ENCODE results near the gene LRIG2.

GRCh38 chr1:113123737-113124136 is 50.7 kb downstream of the LRIG2 start:
- TF ChIP-seq ZNF766 (CRISPR knock-in tag; IDR thresholded peaks at IDR 0.05; ENCODE audit: borderline replicate concordance), result no peak
- TF ChIP-seq JDP2 (CRISPR knock-in tag; IDR thresholded peaks at IDR 0.05; ENCODE audit: borderline replicate concordance), result no peak
- TF ChIP-seq ZKSCAN1 (IDR thresholded peaks at IDR 0.05; ENCODE audit: low read length), result no peak
- no peak for TF ChIP-seq PLRG1 (conservative IDR thresholded peaks at IDR 0.05)
- no peak for TF ChIP-seq HMG20A (CRISPR knock-in tag; IDR thresholded peaks at IDR 0.05; ENCODE audit: borderline replicate concordance)
- TF ChIP-seq ZNF674 (CRISPR knock-in tag; IDR thresholded peaks at IDR 0.05; ENCODE audit: low read depth), result no peak
- TF ChIP-seq ZNF274 (CRISPR knock-in tag; IDR thresholded peaks at IDR 0.05), result no peak
- no peak for TF ChIP-seq NR3C1 (CRISPR knock-in tag; IDR thresholded peaks at IDR 0.05)
- no peak for TF ChIP-seq POLR2A (IDR thresholded peaks at IDR 0.05; ENCODE audit: insufficient read depth in 1 of 2, low read depth in 2 of 2, low read length in 2 of 2)
- TF ChIP-seq, protein P1, sequence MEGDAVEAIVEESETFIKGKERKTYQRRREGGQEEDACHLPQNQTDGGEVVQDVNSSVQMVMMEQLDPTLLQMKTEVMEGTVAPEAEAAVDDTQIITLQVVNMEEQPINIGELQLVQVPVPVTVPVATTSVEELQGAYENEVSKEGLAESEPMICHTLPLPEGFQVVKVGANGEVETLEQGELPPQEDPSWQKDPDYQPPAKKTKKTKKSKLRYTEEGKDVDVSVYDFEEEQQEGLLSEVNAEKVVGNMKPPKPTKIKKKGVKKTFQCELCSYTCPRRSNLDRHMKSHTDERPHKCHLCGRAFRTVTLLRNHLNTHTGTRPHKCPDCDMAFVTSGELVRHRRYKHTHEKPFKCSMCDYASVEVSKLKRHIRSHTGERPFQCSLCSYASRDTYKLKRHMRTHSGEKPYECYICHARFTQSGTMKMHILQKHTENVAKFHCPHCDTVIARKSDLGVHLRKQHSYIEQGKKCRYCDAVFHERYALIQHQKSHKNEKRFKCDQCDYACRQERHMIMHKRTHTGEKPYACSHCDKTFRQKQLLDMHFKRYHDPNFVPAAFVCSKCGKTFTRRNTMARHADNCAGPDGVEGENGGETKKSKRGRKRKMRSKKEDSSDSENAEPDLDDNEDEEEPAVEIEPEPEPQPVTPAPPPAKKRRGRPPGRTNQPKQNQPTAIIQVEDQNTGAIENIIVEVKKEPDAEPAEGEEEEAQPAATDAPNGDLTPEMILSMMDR (CRISPR knock-in tag; IDR thresholded peaks at IDR 0.05), result no peak
- TF ChIP-seq, protein P2, sequence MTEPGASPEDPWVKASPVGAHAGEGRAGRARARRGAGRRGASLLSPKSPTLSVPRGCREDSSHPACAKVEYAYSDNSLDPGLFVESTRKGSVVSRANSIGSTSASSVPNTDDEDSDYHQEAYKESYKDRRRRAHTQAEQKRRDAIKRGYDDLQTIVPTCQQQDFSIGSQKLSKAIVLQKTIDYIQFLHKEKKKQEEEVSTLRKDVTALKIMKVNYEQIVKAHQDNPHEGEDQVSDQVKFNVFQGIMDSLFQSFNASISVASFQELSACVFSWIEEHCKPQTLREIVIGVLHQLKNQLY (CRISPR knock-in tag; IDR thresholded peaks at IDR 0.05), result no peak
- no peak for TF ChIP-seq ATRX (CRISPR knock-in tag; IDR thresholded peaks at IDR 0.05; ENCODE audit: borderline replicate concordance)
- TF ChIP-seq GABPA (IDR thresholded peaks at IDR 0.05; ENCODE audit: low read depth, low read length), result no peak
- no peak for TF ChIP-seq GABPA (CRISPR knock-in tag; IDR thresholded peaks at IDR 0.05; ENCODE audit: low read depth)

Measured in HepG2 (cell line).